Kidney (tissue), 14 donors: Measurements from ENCODE around the gene GADD45GIP1. TPM values are rescaled to one million over a fixed set of nuclear protein-coding genes. Genes with fewer than 3 reads are reported as not detected.

Experiments
- DNase-seq, 5 donors: peaks; one replicate each; pipeline ENCODE4 v3.0.0-alpha.2; 2013 to 2020
- FAIRE-seq: peaks from 2 replicates; lab custom pipeline; 2012; peaks lifted over from hg19 to GRCh38; lab: Jason Lieb, UNC
- H3K27ac ChIP-seq, 2 donors: one replicate each; pipeline ENCODE4 v1.7.0; 2013; ENCODE audit warnings: low read depth in 2 of 2, low read length in 2 of 2, inconsistent platforms in 1 of 2
- H3K27me3 ChIP-seq: one replicate; pipeline ENCODE4 v1.7.1; 2013; ENCODE audit warnings: low read length, inconsistent platforms; ENCODE audit not compliant: control insufficient read depth, insufficient read depth
- H3K36me3 ChIP-seq, 3 donors: one replicate each; pipeline versions ENCODE4 v1.7.0 to v1.7.1; 2013; ENCODE audit warnings: low read length in 3 of 3, control low read depth in 1 of 3, inconsistent platforms in 1 of 3; ENCODE audit not compliant: insufficient read depth in 3 of 3, control insufficient read depth in 2 of 3
- H3K4me1 ChIP-seq, 3 donors: one replicate each; pipeline versions ENCODE4 v1.7.0 to v1.7.1; 2013; ENCODE audit warnings: low read length in 3 of 3, inconsistent platforms in 1 of 3, low read depth in 1 of 3; ENCODE audit not compliant: control insufficient read depth in 2 of 3, insufficient read depth in 2 of 3
- H3K4me3 ChIP-seq, 3 donors: one replicate each; pipeline versions ENCODE4 v1.7.0 to v1.8.1; 2013; ENCODE audit warnings: low read length in 3 of 3, control low read depth in 1 of 3, inconsistent platforms in 1 of 3
- H3K9ac ChIP-seq, 3 donors: one replicate each; pipeline versions ENCODE4 v1.7.0 to v1.7.1; 2013; ENCODE audit warnings: low read length in 3 of 3, control low read depth in 1 of 3, inconsistent platforms in 1 of 3
- H3K9me3 ChIP-seq, 3 donors: one replicate each; pipeline versions ENCODE4 v1.7.0 to v1.7.1; 2013; ENCODE audit warnings: low read length in 3 of 3, control low read depth in 1 of 3, inconsistent platforms in 1 of 3; ENCODE audit not compliant: control insufficient read depth in 2 of 3, insufficient read depth in 1 of 3
- intact Hi-C: fragments of 100-400 bp; cut with DNase I; formaldehyde crosslinking; loops from one replicate; pipeline ENCODE4 v1.11.1; 2022
- polyA plus RNA-seq: library from polyadenylated mRNA; stranded (reverse); fragments of 350-450 nt; fragmentation: Illumina TruSeq; extraction: RNeasy Lipid Tissue Mini Kit (QIAGEN cat#74804); gene quantifications from one replicate; pipeline ENCODE4 v1.2.3, GENCODE V29; 2014; ENCODE audit warnings: low read depth, low replicate concordance; ENCODE audit not compliant: insufficient read depth
- total RNA-seq: library from RNA; stranded (reverse); fragmentation: NEBNext Ultra II Directional; extraction: Animal tissue kit (Norgen Biotek cat#: 25700); gene quantifications from one replicate; pipeline ENCODE4 v1.2.1, GENCODE V29; 2021
- TF ChIP-seq, protein P1 (sequence below): IDR thresholded peaks from 3 replicates; pipeline ENCODE4 v1.5.1; 2012; ENCODE audit warnings: mild to moderate bottlenecking, moderate library complexity, borderline replicate concordance; ENCODE audit not compliant: insufficient read depth; ENCODE audit errors: extremely low read depth
- donor health status: control.
- donor health status: control.
- donor health status: control.
- donor health status: control.
- donor health status: control.
- donor health status: DM: yes; HTN: yes; CAD: no.
- donor health status: Normal renal cell carcinoma (clear cell type).

GADD45GIP1 gene
- total and polyA plus RNA-seq, 2 donors from 2014 or later = 18.4 to 71.3 TPM

DNA sequence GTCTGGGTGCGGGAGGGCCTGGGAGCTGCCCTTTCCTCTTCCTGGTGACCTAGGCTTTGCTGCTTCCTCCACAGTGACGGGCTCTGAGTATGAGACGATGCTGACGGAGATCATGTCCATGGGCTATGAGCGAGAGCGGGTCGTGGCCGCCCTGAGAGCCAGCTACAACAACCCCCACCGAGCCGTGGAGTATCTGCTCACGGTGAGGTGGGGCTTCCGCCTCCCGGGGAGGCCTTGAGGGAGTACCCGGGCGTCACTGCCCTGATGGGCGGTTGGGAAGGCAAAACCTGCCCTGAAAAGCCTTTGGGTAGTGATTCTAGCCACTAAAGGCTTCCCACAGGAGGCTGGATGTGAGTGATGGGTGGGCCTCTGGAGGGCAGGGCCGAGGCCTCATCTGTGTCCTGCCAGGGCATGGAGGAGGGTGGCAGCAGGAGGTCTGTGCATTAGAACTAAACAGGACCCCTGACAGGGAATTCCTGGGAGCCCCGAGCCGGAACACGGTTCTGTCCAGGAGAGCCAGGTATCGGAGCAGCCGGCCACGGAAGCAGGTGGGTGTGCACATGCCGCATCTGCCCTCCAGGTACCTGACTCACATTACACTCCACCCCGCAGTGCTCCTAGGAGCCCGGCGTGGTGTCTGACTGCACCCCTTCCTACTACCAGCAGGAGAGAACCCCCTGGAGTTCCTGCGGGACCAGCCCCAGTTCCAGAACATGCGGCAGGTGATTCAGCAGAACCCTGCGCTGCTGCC is 8.2 kb downstream of the GADD45GIP1 start:
- Histone ChIP-seq H3K4me1 (peaks cover 0 to 14% (median 6%) of the 10 kb centered on the region in 3 donors), H3K9me3 (no peaks in the 10 kb centered on the region), H3K27me3 (no peaks in the 10 kb centered on the region), H3K9ac (no peak overlapping the region), H3K36me3 (peaks cover 8 to 28% (median 27%) of the 10 kb centered on the region in 3 donors), H3K4me3 (no peak overlapping the region), H3K27ac (no peak overlapping the region)
- DNase-seq (peak in 2 of 5 donors; percentile 49 to 75), FAIRE-seq (no peak)
- TF ChIP-seq, protein P1, sequence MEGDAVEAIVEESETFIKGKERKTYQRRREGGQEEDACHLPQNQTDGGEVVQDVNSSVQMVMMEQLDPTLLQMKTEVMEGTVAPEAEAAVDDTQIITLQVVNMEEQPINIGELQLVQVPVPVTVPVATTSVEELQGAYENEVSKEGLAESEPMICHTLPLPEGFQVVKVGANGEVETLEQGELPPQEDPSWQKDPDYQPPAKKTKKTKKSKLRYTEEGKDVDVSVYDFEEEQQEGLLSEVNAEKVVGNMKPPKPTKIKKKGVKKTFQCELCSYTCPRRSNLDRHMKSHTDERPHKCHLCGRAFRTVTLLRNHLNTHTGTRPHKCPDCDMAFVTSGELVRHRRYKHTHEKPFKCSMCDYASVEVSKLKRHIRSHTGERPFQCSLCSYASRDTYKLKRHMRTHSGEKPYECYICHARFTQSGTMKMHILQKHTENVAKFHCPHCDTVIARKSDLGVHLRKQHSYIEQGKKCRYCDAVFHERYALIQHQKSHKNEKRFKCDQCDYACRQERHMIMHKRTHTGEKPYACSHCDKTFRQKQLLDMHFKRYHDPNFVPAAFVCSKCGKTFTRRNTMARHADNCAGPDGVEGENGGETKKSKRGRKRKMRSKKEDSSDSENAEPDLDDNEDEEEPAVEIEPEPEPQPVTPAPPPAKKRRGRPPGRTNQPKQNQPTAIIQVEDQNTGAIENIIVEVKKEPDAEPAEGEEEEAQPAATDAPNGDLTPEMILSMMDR = no peak
- intact Hi-C loops = no loop called here

DNA sequence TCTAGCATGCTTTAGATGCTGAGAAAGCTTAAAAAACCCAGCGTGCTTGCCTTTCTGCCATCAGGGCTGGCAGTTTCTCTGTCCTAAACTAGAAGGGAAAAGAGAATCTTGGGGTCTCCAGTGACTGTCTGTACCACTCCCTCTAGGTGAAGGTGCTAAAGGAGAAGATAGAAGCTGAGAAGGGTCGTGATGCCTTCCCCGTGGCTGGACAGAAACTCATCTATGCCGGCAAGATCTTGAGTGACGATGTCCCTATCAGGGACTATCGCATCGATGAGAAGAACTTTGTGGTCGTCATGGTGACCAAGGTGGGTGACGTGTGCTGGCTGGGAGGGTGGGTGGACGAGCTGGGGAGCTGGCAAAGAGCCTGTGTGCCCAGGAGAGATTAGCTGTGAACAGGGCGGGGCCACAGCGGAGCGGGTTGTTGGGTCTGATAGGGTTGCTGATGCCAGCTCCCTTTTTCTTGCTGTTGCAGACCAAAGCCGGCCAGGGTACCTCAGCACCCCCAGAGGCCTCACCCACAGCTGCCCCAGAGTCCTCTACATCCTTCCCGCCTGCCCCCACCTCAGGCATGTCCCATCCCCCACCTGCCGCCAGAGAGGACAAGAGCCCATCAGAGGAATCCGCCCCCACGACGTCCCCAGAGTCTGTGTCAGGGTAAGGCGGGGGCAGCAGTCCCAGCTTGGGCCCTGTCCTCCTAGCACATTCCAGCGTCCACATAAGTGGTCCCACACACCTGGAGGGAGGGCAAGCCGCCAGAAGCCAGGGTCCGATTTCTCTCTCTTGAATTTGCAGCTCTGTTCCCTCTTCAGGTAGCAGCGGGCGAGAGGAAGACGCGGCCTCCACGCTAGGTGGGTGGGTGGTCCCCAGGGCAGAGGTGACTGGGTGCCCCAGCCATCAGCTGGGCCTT is 9.1 kb downstream of the GADD45GIP1 start:
- no peak for FAIRE-seq

DNA sequence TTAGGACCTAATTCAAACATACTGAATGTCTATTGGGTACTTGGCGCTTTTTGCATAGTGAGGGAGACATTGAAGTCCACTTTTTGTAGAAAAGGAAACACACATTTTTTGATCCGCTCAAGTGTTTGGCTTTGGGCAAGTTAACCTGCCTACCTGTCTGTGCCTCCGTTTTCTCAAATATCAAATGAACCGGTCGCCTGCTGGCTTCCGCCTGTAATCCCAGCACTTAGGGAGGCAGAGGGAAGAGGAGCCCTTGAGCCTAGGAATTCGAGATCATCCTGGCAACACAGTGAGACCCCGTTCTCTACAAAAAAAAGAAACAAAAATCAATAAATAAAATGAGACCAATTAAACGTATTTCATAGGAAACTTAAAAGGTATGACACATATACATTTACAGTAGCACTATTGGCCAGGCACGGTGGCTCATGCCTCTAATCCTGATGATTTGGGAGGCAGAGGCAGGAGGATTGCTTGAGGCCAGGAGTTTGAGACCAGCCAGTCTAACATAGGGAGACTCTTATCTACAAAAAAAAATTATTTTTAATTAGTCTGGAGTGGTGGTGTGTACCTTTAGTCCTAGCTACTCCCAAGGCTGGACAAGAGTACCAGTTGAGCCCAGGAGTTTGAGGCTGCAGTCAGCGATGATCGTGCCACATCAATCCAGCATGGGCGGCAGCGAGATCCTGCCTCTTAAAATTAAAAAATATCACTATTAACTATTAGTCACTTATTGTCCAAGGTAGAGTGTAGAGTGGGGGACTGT is 10.1 kb downstream of the GADD45GIP1 start:
- intact Hi-C loops = no loop called here
- no peaks in the 10 kb centered on the region for H3K9me3 ChIP-seq
- H3K9ac ChIP-seq = peak overlapping the region; percentile 82 to 96 (median 83)
- H3K36me3 ChIP-seq = peaks cover 11 to 36% (median 32%) of the 10 kb centered on the region in 3 donors
- peaks cover 0 to 21% (median 15%) of the 10 kb centered on the region in 3 donors for H3K4me1 ChIP-seq
- H3K27me3 ChIP-seq = no peaks in the 10 kb centered on the region
- TF ChIP-seq, protein P1 = no peak
- H3K27ac ChIP-seq = peak overlapping the region; percentile 30 to 89
- peak overlapping the region; percentile 89 to 99 (median 94) for H3K4me3 ChIP-seq
- DNase-seq (no peak), FAIRE-seq (no peak)

More for the DNA sequence above, 9.1 kb downstream of the GADD45GIP1 start:
- no peak overlapping the region for H3K27ac ChIP-seq
- H3K4me1 ChIP-seq = peaks cover 0 to 21% (median 12%) of the 10 kb centered on the region in 3 donors
- H3K9ac ChIP-seq = no peak overlapping the region
- H3K27me3 ChIP-seq = no peaks in the 10 kb centered on the region
- H3K9me3 ChIP-seq = no peaks in the 10 kb centered on the region
- DNase-seq = peak in 2 of 5 donors; percentile 61 to 77
- H3K36me3 ChIP-seq = peaks cover 11 to 34% (median 31%) of the 10 kb centered on the region in 3 donors
- no peak overlapping the region for H3K4me3 ChIP-seq
- TF ChIP-seq, protein P1 = no peak
- intact Hi-C loops = no loop called here
